ENCODE results near the gene HPSE2. TPM values are rescaled to one million over a fixed set of nuclear protein-coding genes. Genes with fewer than 3 reads are reported as not detected.
A peak's percentile ranks its signal among the peaks of the same experiment; 100 is the strongest.
"Not testable (repeated sequence)": the region's sequence is repeated elsewhere in the genome, so short reads cannot be mapped to it uniquely, and the experiment has no call there.

Gene HPSE2
- total RNA-seq, result not detected

- DNase-seq (no peak), ATAC-seq (no peak)
- Mint-ChIP-seq H3K27ac (no peak within 1 kb of the TSS), H3K4me1 (ENCODE audit: low read depth) (peaks cover 26% of the 10 kb centered on the region), H3K36me3 (ENCODE audit: low read depth) (no peaks in the 10 kb centered on the region), H3K9me3 (ENCODE audit: insufficient read depth) (no peaks in the 10 kb centered on the region), H3K4me3 (no peak within 1 kb of the TSS), H3K27me3 (ENCODE audit: low read depth) (peaks cover 70% of the 10 kb centered on the region)
- CTCF ChIA-PET, result interaction anchor here (1.0 kb wide), 1 partner anchor 11 kb away, joined by 4 read pairs; no protein-coding TSS in a partner anchor
- POLR2A ChIA-PET, result no interaction called here
These were observed at the start of gene HPSE2 for GRCh38 chr10:99235658-99236626. TSS of gene HPSE2 (minus strand) at chr10:99235852.

DNA sequence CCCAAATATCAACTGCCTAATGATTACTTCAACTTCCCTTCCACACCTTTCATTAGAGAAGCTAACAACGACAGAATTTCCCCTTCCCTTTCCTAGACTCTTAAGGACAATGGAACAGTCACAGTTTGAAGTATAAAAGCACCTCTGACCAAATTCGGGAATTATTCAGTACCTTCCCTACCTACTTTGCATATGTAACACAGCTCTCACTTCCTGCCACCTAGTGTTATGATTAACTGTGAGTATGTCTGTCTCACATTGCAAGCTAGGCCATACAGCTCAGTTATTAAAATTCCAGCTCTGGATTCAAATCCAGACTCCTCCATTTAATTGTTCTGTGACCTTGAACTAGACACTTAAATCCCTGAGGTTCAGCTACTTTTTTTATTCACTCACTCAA is 44.8 kb upstream of the HPSE2 start:
- Mint-ChIP-seq H3K27me3 (ENCODE audit: low read depth) (peaks cover 7% of the 10 kb centered on the region), H3K9me3 (ENCODE audit: insufficient read depth) (peaks cover 8% of the 10 kb centered on the region), H3K4me1 (ENCODE audit: low read depth) (no peaks in the 10 kb centered on the region), H3K36me3 (ENCODE audit: low read depth) (no peaks in the 10 kb centered on the region), H3K27ac (no peak overlapping the region), H3K4me3 (no peak overlapping the region)
- ChIA-PET POLR2A (no interaction called here), CTCF (interaction anchor here (1.0 kb wide), 1 partner anchor 813 kb away, joined by 3 read pairs; no protein-coding TSS in a partner anchor)
- ATAC-seq (no peak), DNase-seq (no peak)

DNA sequence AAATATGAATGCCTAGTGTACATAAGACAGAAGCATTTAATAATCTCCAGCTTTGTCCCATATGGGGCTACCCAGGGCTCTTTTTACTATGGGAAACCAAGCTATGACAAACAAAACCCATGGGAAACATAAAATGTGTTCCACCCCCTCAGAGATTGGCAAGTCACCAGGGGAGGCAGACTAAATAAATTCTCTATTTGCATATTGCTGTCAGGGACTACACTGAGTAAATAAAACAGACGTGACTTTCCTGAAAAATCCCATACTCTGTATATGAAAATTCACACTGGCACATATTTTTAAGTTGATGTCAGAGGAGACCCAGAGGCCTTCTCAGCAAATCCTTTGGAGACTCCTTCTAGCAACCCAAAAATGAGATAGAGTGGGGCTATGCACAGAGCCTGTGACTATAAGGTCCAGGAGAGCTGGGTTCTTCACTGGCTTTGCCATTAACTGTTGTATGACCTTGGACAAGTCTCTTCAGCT is 44.0 kb upstream of the HPSE2 start:
- ATAC-seq, result no peak
- no peak for DNase-seq
- POLR2A ChIA-PET, result no interaction called here
- no peak overlapping the region for H3K27ac Mint-ChIP-seq
- no peak overlapping the region for H3K4me3 Mint-ChIP-seq
- H3K36me3 Mint-ChIP-seq (ENCODE audit: low read depth), result no peaks in the 10 kb centered on the region
- CTCF ChIA-PET, result interaction anchor here (1.0 to 1.2 kb wide), 2 partner anchors 11 to 813 kb away, joined by 3 read pairs; no protein-coding TSS in a partner anchor
- peaks cover 8% of the 10 kb centered on the region for H3K9me3 Mint-ChIP-seq (ENCODE audit: insufficient read depth)
- H3K27me3 Mint-ChIP-seq (ENCODE audit: low read depth), result peaks cover 8% of the 10 kb centered on the region
- no peaks in the 10 kb centered on the region for H3K4me1 Mint-ChIP-seq (ENCODE audit: low read depth)

DNA sequence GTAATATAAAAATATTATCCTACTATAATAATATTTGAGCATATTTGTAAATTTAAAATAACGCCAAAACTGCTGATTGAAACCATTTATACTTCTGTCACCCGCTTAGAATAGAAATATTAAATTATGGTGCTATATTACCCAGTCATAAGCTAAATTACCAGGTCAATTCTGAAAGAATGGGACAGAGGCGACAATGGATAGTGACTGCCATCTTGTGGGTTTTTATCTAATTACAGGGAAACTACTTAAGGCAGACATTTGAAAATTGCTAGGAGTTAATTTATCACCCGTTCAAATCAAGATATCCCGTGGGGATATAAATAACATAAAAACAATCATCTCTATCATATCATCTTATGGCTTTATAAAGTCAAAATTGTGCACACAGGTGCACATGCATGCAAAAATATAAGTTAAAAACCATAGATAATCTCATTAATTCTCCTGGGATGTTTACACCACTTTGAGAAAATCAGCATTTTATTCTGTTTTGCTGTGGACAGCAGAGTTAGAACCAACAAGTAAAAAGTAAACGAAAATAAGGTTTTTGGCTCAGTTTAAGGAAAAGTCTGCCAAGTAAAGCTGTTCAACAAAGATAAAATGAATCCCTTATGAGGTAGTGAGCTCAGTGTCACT is 41.3 kb upstream of the HPSE2 start:
- ChIA-PET CTCF (interaction anchor here (1.3 kb wide), 1 partner anchor 810 kb away, joined by 4 read pairs; no protein-coding TSS in a partner anchor), POLR2A (no interaction called here)
- H3K27ac Mint-ChIP-seq, result no peak overlapping the region
- no peaks in the 10 kb centered on the region for H3K9me3 Mint-ChIP-seq (ENCODE audit: insufficient read depth)
- H3K4me1 Mint-ChIP-seq (ENCODE audit: low read depth), result no peaks in the 10 kb centered on the region
- ATAC-seq (no peak), DNase-seq (no peak)
- no peak overlapping the region for H3K4me3 Mint-ChIP-seq
- H3K36me3 Mint-ChIP-seq (ENCODE audit: low read depth), result no peaks in the 10 kb centered on the region
- peaks cover 16% of the 10 kb centered on the region for H3K27me3 Mint-ChIP-seq (ENCODE audit: low read depth)

DNA sequence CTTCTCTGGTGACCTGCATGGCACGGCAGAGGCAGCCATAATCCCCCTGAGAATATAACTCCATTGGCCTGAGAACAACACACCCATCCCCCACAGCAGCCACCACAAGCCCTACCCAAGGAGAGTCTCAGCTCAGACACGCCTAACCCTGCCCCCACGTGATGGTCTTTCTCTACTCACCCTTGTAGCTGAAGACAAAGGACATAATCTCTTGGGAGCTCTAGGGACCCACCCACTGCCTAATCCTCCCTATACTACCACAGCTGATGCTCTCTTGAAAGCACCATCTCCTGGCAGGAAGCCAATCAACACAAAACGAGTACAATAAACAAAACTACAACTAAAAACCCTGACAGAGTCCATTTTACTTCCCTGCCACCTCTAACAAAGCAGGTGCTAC is 30.7 kb upstream of the HPSE2 start:
- CTCF ChIA-PET, result no interaction called here
- Mint-ChIP-seq H3K27ac (no peak overlapping the region), H3K4me1 (ENCODE audit: low read depth) (no peaks in the 10 kb centered on the region), H3K4me3 (no peak overlapping the region), H3K9me3 (ENCODE audit: insufficient read depth) (no peaks in the 10 kb centered on the region), H3K36me3 (ENCODE audit: low read depth) (no peaks in the 10 kb centered on the region), H3K27me3 (ENCODE audit: low read depth) (peaks cover 3% of the 10 kb centered on the region)
- no peak for ATAC-seq
- DNase-seq, result no peak
- POLR2A ChIA-PET, result no interaction called here

- ChIA-PET POLR2A (no interaction called here), CTCF (no interaction called here)
- no peaks in the 10 kb centered on the region for H3K36me3 Mint-ChIP-seq (ENCODE audit: low read depth)
- no peak overlapping the region for H3K27ac Mint-ChIP-seq
- peaks cover 6% of the 10 kb centered on the region for H3K9me3 Mint-ChIP-seq (ENCODE audit: insufficient read depth)
- no peak overlapping the region for H3K4me3 Mint-ChIP-seq
- DNase-seq (no peak), ATAC-seq (no peak)
- no peaks in the 10 kb centered on the region for H3K4me1 Mint-ChIP-seq (ENCODE audit: low read depth)
- H3K27me3 Mint-ChIP-seq (ENCODE audit: low read depth), result no peaks in the 10 kb centered on the region
These were observed 13.2 kb upstream of the HPSE2 start for GRCh38 chr10:99248824-99249223.

DNA sequence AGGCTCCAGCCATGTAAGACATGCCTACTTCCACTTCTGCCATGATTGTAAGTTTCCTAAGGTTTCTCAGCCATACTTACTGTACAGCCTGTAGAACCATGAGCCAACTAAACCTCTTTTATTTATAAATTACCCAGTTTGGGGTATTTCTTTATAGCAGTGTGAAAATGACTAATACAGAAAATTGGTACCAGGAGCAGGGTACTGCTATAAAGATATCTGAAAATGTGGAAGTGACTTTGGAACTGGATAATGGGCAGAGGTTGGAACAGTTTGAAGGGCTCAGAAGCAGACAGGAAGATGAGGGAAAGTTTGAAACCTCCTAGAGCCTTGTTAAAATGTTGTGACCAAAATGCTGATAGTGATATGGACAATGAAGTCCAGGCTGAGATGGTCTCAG is 12.2 kb upstream of the HPSE2 start:
- ATAC-seq; H3K9me3 Mint-ChIP-seq (ENCODE audit: insufficient read depth); POLR2A ChIA-PET; H3K4me1 Mint-ChIP-seq (ENCODE audit: low read depth); H3K27me3 Mint-ChIP-seq (ENCODE audit: low read depth); H3K27ac Mint-ChIP-seq; H3K4me3 Mint-ChIP-seq; H3K36me3 Mint-ChIP-seq (ENCODE audit: low read depth); DNase-seq: not testable (repeated sequence)
- CTCF ChIA-PET, result interaction anchor here (1.6 kb wide), 1 partner anchor 780 kb away, joined by 24 read pairs; no protein-coding TSS in a partner anchor

- ChIA-PET POLR2A (no interaction called here), CTCF (interaction anchor here (1.0 kb wide), 1 partner anchor 10 kb away, joined by 4 read pairs; no protein-coding TSS in a partner anchor)
- ATAC-seq (no peak), DNase-seq (no peak)
- Mint-ChIP-seq H3K36me3 (ENCODE audit: low read depth) (no peaks in the 10 kb centered on the region), H3K4me1 (ENCODE audit: low read depth) (peaks cover 26% of the 10 kb centered on the region), H3K27me3 (ENCODE audit: low read depth) (peaks cover 62% of the 10 kb centered on the region), H3K9me3 (ENCODE audit: insufficient read depth) (no peaks in the 10 kb centered on the region), H3K27ac (no peak overlapping the region), H3K4me3 (no peak overlapping the region)
These were observed 1.1 kb upstream of the HPSE2 start for GRCh38 chr10:99236627-99237309.

- Mint-ChIP-seq H3K4me3 (no peak overlapping the region), H3K4me1 (ENCODE audit: low read depth) (peaks cover 26% of the 10 kb centered on the region), H3K9me3 (ENCODE audit: insufficient read depth) (no peaks in the 10 kb centered on the region), H3K27ac (no peak overlapping the region), H3K36me3 (ENCODE audit: low read depth) (no peaks in the 10 kb centered on the region), H3K27me3 (ENCODE audit: low read depth) (peaks cover 74% of the 10 kb centered on the region)
- CTCF ChIA-PET, result interaction anchor here (1.7 kb wide), 1 partner anchor 12 kb away, joined by 7 read pairs; no protein-coding TSS in a partner anchor
- ATAC-seq (no peak), DNase-seq (no peak)
- POLR2A ChIA-PET, result no interaction called here
These were observed 628 bp downstream of the HPSE2 start for GRCh38 chr10:99234791-99235657.

GRCh38 chr10:99234041-99234790 is 1.4 kb downstream of the HPSE2 start:
- H3K27ac Mint-ChIP-seq, result no peak overlapping the region
- POLR2A ChIA-PET, result no interaction called here
- CTCF ChIA-PET, result interaction anchor here (1.7 kb wide), 1 partner anchor 12 kb away, joined by 7 read pairs; no protein-coding TSS in a partner anchor
- H3K27me3 Mint-ChIP-seq (ENCODE audit: low read depth), result peaks cover 81% of the 10 kb centered on the region
- DNase-seq, result peak; percentile 67
- H3K4me3 Mint-ChIP-seq, result peak overlapping the region; percentile 60
- peak; percentile 83 for ATAC-seq
- H3K9me3 Mint-ChIP-seq (ENCODE audit: insufficient read depth), result no peaks in the 10 kb centered on the region
- peaks cover 26% of the 10 kb centered on the region for H3K4me1 Mint-ChIP-seq (ENCODE audit: low read depth)
- H3K36me3 Mint-ChIP-seq (ENCODE audit: low read depth), result no peaks in the 10 kb centered on the region

Data from activated CD8-positive, alpha-beta T cell treated with anti-CD3 and anti-CD28 coated beads, Interleukin-2, amount 10 ng/mL, durations not matched to agents 7 days and 5 days (primary cell).